Retinal pigment epithelial cell (primary cell): Measurements from ENCODE around the gene MAPK6.
"Not testable (repeated sequence)": the region's sequence is repeated elsewhere in the genome, so short reads cannot be mapped to it uniquely, and the experiment has no call there.

Experiments
- DNase-seq: peaks from one replicate; pipeline ENCODE4 v3.0.0-alpha.2; 2010; ENCODE audit warnings: low read depth
- H3K4me3 ChIP-seq: 2 replicates; pipeline ENCODE4 v1.5.1; 2011; ENCODE audit warnings: mild to moderate bottlenecking, low read length, control low read depth, moderate library complexity
- CTCF ChIP-seq: conservative IDR thresholded peaks from 2 replicates; pipeline ENCODE4 v1.5.1; 2011; ENCODE audit warnings: low read depth, low read length, control low read depth, inconsistent platforms

The MAPK6 gene

DNA sequence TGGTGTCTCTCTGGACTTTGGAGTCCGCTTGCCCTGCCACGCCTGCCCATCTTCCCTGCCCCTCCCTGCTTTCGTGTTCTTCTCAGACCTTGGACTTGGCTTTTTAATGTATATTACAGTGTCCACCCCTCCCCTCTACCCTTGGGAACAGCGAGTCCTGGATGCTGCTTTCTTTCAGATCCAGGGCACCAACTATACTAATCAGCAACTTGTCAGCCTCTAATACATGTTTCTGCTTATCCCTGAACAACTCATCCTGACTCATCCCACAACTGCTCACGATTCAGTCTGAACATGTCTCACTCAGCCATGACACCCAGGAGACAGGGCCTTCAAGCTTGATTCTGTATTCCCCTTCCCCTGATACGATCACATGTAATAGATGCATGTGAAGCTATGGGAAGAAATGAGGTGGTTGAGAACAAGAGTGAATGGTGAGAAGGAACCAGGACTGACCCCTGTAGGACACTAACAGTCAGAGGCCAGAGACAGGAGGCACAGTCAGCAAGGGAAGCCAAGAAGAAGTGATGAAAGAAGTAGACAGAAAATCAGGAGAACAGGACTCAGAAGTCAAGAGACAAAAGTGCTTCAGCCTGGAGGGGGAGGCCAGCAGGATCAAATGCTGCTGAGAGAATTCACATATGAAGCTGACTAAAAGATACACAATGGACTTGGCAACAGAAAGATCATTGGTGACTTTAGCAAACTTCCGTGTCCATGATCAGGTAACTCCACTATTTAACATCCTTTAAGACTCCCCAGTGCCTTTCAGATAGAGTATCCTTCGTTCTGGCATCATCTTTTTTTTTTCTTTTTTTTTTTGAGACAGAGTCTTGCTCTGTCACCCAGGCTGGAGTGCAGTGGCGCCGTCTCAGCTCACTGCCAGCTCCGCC lies 58.1 kb downstream of the MAPK6 start:
- no peak overlapping the region for H3K4me3 ChIP-seq
- no peak for DNase-seq
- peak; percentile 15 for TF ChIP-seq CTCF

DNA sequence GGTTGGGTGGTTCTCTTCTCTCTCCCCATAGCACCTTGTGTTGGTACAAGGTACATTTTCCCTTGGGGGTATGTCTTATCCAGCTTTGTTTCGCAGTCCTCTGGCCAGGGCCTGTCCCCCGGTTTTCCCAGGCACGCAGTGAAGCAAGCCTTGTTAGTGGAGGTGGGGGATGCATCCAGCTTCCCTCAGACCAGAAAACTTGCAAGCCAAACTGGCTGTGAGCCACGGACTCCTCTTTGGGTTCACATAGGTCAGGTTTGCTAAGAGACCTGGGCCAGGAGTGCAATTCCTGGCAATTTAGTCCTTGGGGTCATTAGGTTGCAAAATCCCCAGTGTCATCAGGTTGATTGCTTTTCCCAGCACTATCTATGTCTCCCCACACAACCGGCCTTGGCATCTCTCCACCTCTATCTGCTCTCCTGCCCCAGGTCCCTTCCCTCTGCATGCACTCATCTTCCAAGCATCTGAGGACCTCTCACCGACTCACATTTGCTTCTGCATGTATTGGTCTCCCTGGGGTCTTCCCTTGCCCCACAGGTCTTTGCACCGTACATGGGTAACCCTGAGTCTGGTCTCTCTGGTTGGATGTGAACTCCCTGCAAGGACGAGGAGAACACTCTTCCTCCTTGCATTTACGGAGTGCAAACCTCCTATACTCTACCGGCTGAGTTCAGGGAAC lies 59.3 kb downstream of the MAPK6 start:
- TF ChIP-seq CTCF, result no peak

DNA sequence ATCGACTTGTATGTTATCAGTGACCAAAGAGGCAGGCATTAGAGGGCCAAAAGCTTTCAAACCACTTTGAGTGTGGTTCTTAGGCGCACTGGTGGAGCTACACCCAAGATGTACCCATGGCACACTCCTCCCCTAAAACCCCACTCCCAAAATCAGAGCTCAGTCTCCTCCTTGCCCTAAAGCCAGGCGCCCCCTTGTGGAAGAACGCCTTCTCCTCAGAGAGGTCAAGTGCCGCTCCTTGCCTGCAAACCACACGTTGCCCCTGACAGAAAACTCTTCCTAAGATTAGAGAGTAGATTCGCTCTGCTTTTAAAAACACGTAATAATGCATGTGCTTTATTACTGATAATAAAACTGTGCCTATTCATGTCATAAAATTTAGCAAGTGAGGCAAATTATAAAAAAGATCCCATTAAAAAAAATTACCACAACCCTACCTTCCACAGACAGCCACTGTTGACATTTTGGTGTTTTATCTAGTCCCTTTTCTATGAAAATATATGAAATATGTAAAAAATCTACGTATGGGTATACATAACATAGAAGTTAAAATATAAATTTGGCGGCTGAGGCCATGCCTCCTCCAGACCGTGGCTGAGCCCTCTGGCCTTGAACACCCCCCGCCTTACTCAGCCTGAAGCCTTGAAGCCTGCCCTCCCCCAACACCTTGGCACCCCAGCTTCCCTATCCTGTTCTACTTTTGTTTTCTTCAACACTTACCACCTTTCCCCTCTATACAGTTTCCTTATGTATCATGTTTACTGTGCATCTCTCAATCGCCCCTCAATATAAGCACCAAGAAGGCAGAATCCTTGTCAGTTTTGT lies 60.1 kb downstream of the MAPK6 start:
- no peak for DNase-seq
- TF ChIP-seq CTCF, result peak; percentile 86
- no peak overlapping the region for H3K4me3 ChIP-seq

More for the DNA sequence above, 59.3 kb downstream of the MAPK6 start:
- no peak for DNase-seq
- H3K4me3 ChIP-seq, result no peak overlapping the region

DNA sequence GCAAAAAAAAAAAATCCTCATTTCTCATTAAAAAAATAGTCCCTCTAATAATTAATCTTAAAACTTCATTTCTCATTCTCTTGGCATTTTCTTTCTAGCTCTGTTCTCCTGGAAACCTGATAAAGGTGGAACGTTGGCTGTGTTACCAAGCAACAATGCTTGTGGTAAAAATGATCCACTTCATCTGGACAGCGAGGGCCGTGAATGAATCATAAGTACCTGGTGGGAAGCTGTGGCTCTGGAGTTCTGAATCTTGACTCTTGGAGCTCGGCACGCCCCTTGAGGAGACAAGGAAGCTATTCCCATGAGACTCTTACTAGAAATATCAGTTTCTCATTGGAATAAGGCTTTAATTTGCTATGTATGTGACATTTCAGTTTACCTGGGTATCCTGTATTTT lies 61.0 kb downstream of the MAPK6 start:
- DNase-seq, result no peak
- H3K4me3 ChIP-seq, result no peak overlapping the region
- no peak for TF ChIP-seq CTCF

DNA sequence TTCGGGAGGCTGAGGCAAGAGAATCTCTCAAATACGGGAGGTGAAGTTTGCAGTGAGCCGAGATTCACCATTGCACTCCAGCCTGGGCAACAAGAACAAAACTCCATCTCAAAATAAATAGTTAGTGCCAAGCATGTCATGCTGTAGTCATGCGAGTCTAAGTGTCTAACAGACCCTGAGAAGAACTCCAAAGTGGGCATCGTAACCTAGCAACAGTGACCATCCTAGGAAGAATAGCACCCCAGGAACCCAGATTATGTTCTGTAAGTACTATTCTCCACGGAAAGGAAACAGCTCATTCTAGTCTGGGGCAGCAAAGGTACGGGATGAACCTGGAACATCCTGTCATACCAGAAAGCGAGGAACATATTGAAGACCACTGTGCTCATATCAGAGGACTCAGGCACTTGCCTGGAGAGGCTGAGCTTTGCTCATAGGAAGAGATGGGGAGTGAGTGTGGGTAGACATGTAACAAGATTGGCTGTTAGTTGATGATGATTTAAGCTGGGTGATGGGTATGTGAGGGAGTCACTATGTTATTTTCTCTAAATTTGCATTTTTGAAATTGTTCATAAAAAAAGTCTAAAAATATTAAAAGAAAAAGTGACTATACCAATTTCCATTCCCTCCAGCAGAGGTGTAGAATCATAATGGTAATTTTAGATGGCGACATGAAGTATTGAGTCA lies 61.8 kb downstream of the MAPK6 start:
- no peak for TF ChIP-seq CTCF
- no peak for DNase-seq
- no peak overlapping the region for H3K4me3 ChIP-seq

- TF ChIP-seq CTCF, result no peak
- DNase-seq, result no peak
- H3K4me3 ChIP-seq, result no peak overlapping the region
Observed at GRCh38 chr15:52082197-52083036, 63.4 kb downstream of the MAPK6 start.

GRCh38 chr15:52083037-52083359 lies 64.0 kb downstream of the MAPK6 start:
- DNase-seq, result not testable (repeated sequence)

More at GRCh38 chr15:52083037-52083359, 64.0 kb downstream of the MAPK6 start:
- not testable (repeated sequence) for H3K4me3 ChIP-seq
